Stimulated activated naive B cell treated with anti-CD40 and anti-IgM and Interleukin-4, amounts not matched to agents 10 μg/mL and 1 μg/mL and 100 μg/mL, for 72 hours (primary cell): ENCODE results near the gene ETS1.

ENCODE experiments used
- ATAC-seq, 2 donors: fragments of 150-1000 bp; cut with Tn5 transposase; replicated peaks; 2 replicates each; pipeline ENCODE4 v1.10.0; 2021; ENCODE audit warnings: moderate library complexity in 1 of 2
- DNase-seq: peaks from one replicate; pipeline ENCODE4 v3.0.0; 2021
- H3K27ac Mint-ChIP-seq: one replicate; pipeline ENCODE4 v1.8.0; 2022; ENCODE audit warnings: mild to moderate bottlenecking, mixed read lengths
- H3K27me3 Mint-ChIP-seq, 2 donors: one replicate each; pipeline ENCODE4 v1.8.0; 2022; ENCODE audit warnings: mixed read lengths in 2 of 2
- H3K36me3 Mint-ChIP-seq, 2 donors: one replicate each; pipeline ENCODE4 v1.8.0; 2022; ENCODE audit warnings: mixed read lengths in 2 of 2, mild to moderate bottlenecking in 1 of 2
- H3K4me1 Mint-ChIP-seq, 2 donors: one replicate each; pipeline ENCODE4 v1.8.0; 2022; ENCODE audit warnings: mixed read lengths in 2 of 2, mild to moderate bottlenecking in 1 of 2
- H3K4me3 Mint-ChIP-seq, 2 donors: one replicate each; pipeline ENCODE4 v1.8.0; 2022; ENCODE audit warnings: mild to moderate bottlenecking in 2 of 2, mixed read lengths in 2 of 2, moderate library complexity in 1 of 2
- H3K9me3 Mint-ChIP-seq, 2 donors: one replicate each; pipeline ENCODE4 v1.8.0; 2022; ENCODE audit warnings: mixed read lengths in 2 of 2, mild to moderate bottlenecking in 1 of 2

Gene ETS1

DNA sequence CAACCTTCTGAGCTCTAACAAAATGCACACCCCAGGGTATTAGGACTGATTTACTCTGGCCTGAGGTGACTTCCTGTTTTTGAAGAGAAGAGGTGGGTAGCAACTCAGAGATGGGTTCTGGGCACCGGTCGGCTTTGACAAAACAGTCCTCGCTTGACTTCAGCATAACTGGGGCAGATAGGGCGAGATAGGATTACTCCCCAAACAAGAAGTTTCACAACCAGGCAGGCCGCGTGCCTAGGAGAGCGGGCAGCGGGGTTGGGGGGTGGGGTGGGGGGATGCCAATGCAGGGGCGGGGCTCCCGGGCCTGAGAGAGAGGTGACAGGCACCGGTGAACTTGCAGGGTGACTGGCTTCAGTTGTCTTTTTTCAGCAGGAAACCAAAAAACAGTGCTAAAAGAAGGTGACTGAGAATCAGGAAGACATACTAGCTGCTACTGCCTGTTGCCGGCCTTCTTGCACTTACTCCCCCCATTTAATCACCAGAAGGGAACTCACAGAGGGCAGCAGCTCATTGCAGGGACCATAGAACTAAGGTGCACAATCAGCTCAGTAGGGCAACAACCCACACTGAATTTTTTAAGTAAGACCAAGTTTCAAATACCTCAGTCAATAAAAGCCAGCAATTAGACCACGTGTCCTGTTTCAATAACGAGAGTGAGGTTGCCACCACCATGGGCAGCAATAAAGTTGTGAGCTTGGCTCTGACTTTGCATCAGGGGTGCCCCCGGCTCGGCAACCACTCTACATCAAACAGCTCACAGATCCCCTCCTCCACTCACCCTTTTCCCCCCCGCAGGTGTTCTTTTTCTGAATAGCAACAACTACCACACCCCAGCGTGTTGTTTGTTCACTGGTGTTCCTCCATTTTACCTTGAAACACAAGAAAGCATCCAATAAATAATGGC is 37.2 kb upstream of the ETS1 start:
- Mint-ChIP-seq H3K9me3 (no peaks in the 10 kb centered on the region), H3K27me3 (no peaks in the 10 kb centered on the region), H3K4me1 (peaks cover 75 to 100% of the 10 kb centered on the region in 2 donors), H3K27ac (peak overlapping the region; percentile 96), H3K4me3 (peak overlapping the region; percentile 71 to 73), H3K36me3 (peaks cover 0 to 2% of the 10 kb centered on the region in 2 donors)
- ATAC-seq (peak; percentile 88 to 89), DNase-seq (peak; percentile 76)

GRCh38 chr11:128623091-128623490 is 35.7 kb upstream of the ETS1 start:
- Mint-ChIP-seq H3K36me3 (peaks cover 0 to 2% of the 10 kb centered on the region in 2 donors), H3K27me3 (no peaks in the 10 kb centered on the region), H3K4me1 (peaks cover 75 to 100% of the 10 kb centered on the region in 2 donors), H3K27ac (no peak overlapping the region), H3K9me3 (no peaks in the 10 kb centered on the region), H3K4me3 (no peak overlapping the region)
- DNase-seq (no peak), ATAC-seq (no peak)

DNA sequence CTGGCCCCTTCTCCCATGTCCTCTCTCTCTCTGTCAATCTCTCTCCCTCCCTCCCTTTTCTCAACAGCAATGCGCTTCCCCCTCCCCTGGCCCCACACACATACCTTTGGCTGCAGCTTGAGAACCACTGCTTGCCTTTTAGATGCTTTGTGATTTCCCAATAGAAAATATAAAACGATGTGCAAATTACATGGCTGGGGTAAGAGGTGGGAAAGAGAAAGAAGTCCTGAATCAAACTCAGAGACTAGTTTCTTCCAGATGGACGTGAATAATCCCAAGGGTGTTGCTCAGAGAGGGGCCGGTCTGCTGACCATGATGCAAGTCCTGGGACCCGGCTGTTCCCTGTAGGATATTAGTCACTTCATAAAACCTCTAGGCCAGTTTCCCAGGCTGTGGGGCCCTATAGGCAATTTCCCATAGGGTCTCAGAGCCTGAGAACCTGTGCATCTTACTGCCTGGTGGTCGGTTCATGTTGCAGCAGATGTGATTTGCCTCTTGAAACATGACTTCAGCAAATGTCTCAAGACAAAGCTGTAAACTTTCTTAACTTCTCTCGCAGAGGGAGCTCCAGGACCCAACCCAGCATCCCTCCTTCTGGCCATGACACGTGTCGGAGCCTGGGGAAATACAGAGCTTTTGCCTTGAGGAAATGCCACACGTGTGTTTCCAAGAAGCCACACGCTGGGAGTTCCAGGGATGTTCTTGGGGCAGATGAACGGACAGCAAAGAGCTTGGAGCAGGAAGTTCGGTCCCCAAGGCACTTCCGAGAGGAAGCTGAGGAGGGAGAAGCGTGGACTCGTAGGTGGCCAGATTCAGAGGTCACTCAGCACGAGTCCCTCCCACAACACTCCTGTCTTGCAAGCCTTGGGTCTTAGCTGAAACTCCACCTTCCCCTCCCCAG is 34.5 kb upstream of the ETS1 start:
- H3K36me3 Mint-ChIP-seq, result peaks cover 0 to 2% of the 10 kb centered on the region in 2 donors
- no peaks in the 10 kb centered on the region for H3K9me3 Mint-ChIP-seq
- H3K4me3 Mint-ChIP-seq, result no peak overlapping the region
- H3K27me3 Mint-ChIP-seq, result no peaks in the 10 kb centered on the region
- DNase-seq (no peak), ATAC-seq (no peak)
- peaks cover 75 to 99% of the 10 kb centered on the region in 2 donors for H3K4me1 Mint-ChIP-seq
- peak overlapping the region; percentile 43 for H3K27ac Mint-ChIP-seq

- Mint-ChIP-seq H3K36me3 (no peaks in the 10 kb centered on the region), H3K27ac (peak overlapping the region; percentile 72), H3K9me3 (no peaks in the 10 kb centered on the region), H3K4me1 (peaks cover 63 to 88% of the 10 kb centered on the region in 2 donors), H3K4me3 (peak overlapping the region; percentile 17 to 18), H3K27me3 (no peaks in the 10 kb centered on the region)
- DNase-seq, result no peak
- no peak for ATAC-seq
Measured at GRCh38 chr11:128620309-128621100, 33.1 kb upstream of the ETS1 start.

- H3K4me1 Mint-ChIP-seq, result peaks cover 62 to 88% of the 10 kb centered on the region in 2 donors
- ATAC-seq, result peak in 1 of 2 donors; percentile 1
Measured at GRCh38 chr11:128619540-128620308, 32.4 kb upstream of the ETS1 start.

DNA sequence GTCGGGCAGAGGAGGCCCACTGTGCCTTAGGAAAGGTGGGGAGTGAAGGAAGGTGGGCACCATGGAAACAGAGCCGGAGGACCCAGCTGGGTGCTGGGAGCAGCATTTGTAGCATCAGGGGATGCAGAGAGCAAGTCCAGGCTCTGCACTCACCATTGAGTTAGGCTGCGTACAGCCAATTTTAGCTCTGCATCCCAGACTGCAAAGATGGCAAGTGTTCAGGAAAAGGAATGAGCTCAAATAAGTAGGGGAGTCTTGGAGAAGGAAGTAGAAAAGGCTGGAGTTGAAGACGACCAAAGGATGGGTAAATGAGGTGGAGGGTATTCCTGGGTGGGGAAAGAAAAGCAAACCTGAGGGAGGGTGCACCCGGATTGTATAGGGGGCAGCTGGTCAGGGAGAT is 31.6 kb upstream of the ETS1 start:
- Mint-ChIP-seq H3K4me1 (peaks cover 63 to 88% of the 10 kb centered on the region in 2 donors), H3K4me3 (peak overlapping the region; percentile 2 to 19), H3K9me3 (no peaks in the 10 kb centered on the region), H3K27ac (peak overlapping the region; percentile 80), H3K27me3 (no peaks in the 10 kb centered on the region), H3K36me3 (no peaks in the 10 kb centered on the region)
- ATAC-seq (no peak), DNase-seq (no peak)

More at GRCh38 chr11:128619540-128620308, 32.4 kb upstream of the ETS1 start:
- no peaks in the 10 kb centered on the region for H3K36me3 Mint-ChIP-seq
- peak overlapping the region in 1 of 2 donors; percentile 19 for H3K4me3 Mint-ChIP-seq
- DNase-seq, result no peak
- no peaks in the 10 kb centered on the region for H3K27me3 Mint-ChIP-seq
- H3K27ac Mint-ChIP-seq, result peak overlapping the region; percentile 80
- H3K9me3 Mint-ChIP-seq, result no peaks in the 10 kb centered on the region

GRCh38 chr11:128618603-128619002 is 31.2 kb upstream of the ETS1 start:
- Mint-ChIP-seq H3K4me3 (peak overlapping the region in 1 of 2 donors; percentile 19), H3K36me3 (no peaks in the 10 kb centered on the region), H3K27ac (peak overlapping the region; percentile 80), H3K9me3 (no peaks in the 10 kb centered on the region), H3K27me3 (no peaks in the 10 kb centered on the region), H3K4me1 (peaks cover 65 to 88% of the 10 kb centered on the region in 2 donors)
- no peak for ATAC-seq
- no peak for DNase-seq

- DNase-seq (no peak), ATAC-seq (no peak)
- H3K9me3 Mint-ChIP-seq, result no peaks in the 10 kb centered on the region
- no peaks in the 10 kb centered on the region for H3K36me3 Mint-ChIP-seq
- H3K4me3 Mint-ChIP-seq, result no peak overlapping the region
- peaks cover 71 to 84% of the 10 kb centered on the region in 2 donors for H3K4me1 Mint-ChIP-seq
- no peaks in the 10 kb centered on the region for H3K27me3 Mint-ChIP-seq
- H3K27ac Mint-ChIP-seq, result no peak overlapping the region
Measured at GRCh38 chr11:128616161-128616560, 28.8 kb upstream of the ETS1 start.

GRCh38 chr11:128615612-128616011 is 28.3 kb upstream of the ETS1 start:
- DNase-seq (no peak), ATAC-seq (no peak)
- Mint-ChIP-seq H3K27me3 (no peaks in the 10 kb centered on the region), H3K4me1 (peaks cover 73 to 84% of the 10 kb centered on the region in 2 donors), H3K9me3 (no peaks in the 10 kb centered on the region), H3K36me3 (no peaks in the 10 kb centered on the region), H3K27ac (peak overlapping the region; percentile 68), H3K4me3 (no peak overlapping the region)

GRCh38 chr11:128615076-128615475 is 27.7 kb upstream of the ETS1 start:
- DNase-seq (no peak), ATAC-seq (no peak)
- H3K9me3 Mint-ChIP-seq, result no peaks in the 10 kb centered on the region
- peak overlapping the region; percentile 68 for H3K27ac Mint-ChIP-seq
- no peak overlapping the region for H3K4me3 Mint-ChIP-seq
- no peaks in the 10 kb centered on the region for H3K36me3 Mint-ChIP-seq
- H3K4me1 Mint-ChIP-seq, result peaks cover 71 to 84% of the 10 kb centered on the region in 2 donors
- H3K27me3 Mint-ChIP-seq, result no peaks in the 10 kb centered on the region

- no peak for ATAC-seq
- H3K27ac Mint-ChIP-seq, result peak overlapping the region; percentile 70
- no peaks in the 10 kb centered on the region for H3K9me3 Mint-ChIP-seq
- no peak for DNase-seq
- no peaks in the 10 kb centered on the region for H3K36me3 Mint-ChIP-seq
- peak overlapping the region in 1 of 2 donors; percentile 12 for H3K4me3 Mint-ChIP-seq
- H3K27me3 Mint-ChIP-seq, result no peaks in the 10 kb centered on the region
- peaks cover 67 to 84% of the 10 kb centered on the region in 2 donors for H3K4me1 Mint-ChIP-seq
Measured at GRCh38 chr11:128614026-128614425, 26.7 kb upstream of the ETS1 start.

DNA sequence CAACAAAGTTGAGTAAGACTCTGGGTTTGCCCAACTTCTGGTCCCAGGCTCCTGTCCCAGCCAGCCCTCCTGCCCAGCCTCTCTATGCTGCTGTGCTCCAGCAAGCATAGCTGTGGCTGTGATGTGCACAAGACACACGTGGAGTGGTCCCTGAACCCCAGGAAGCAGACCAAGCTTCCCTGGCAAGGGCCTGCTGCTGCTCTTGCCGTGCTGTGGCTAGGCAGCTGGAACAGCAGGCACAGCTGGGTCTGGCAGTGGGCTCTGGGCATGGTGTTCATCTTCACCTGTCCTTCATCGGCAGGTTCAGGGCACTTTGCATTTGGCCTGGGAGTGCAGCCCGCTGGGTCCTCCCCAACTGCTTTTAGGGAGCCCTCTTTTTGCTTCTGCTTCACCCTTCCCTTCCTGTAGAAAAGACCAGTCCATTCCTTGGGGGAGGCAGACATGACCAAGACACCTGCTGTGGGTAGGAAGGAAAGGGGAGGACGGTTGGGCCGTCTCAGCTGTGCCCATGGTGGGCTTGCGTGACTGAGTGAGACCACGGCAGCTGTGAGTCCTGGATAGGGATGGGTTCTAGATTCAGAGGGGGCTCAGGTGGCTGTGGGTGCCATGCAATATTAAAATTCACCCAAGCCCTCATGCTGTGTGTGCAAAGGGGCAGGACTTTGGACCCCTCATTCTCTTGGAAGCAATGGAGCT is 26.1 kb upstream of the ETS1 start:
- Mint-ChIP-seq H3K9me3 (no peaks in the 10 kb centered on the region), H3K36me3 (no peaks in the 10 kb centered on the region), H3K4me3 (peak overlapping the region in 1 of 2 donors; percentile 12), H3K27ac (peak overlapping the region; percentile 70), H3K4me1 (peaks cover 66 to 84% of the 10 kb centered on the region in 2 donors), H3K27me3 (no peaks in the 10 kb centered on the region)
- DNase-seq (no peak), ATAC-seq (no peak)
